Measurements from ENCODE around the gene RANBP3L. TPM values are rescaled to one million over a fixed set of nuclear protein-coding genes. Genes with fewer than 3 reads are reported as not detected.

The RANBP3L gene
- total RNA-seq, 3 donors from 2014 or later = 0.11 TPM; not detected in 2

- H3K4me3 Mint-ChIP-seq = no peak overlapping the region
- no peaks in the 10 kb centered on the region for H3K36me3 Mint-ChIP-seq (ENCODE audit: insufficient read depth)
- ATAC-seq (no peak), DNase-seq (no peak)
- H3K27me3 Mint-ChIP-seq (ENCODE audit: low read depth) = peaks cover 20% of the 10 kb centered on the region
- H3K9me3 Mint-ChIP-seq = no peaks in the 10 kb centered on the region
- no peaks in the 10 kb centered on the region for H3K4me1 Mint-ChIP-seq (ENCODE audit: low read depth)
These were observed 30.7 kb downstream of the RANBP3L start for GRCh38 chr5:36270876-36271575.

- Mint-ChIP-seq H3K4me1 (ENCODE audit: low read depth) (no peaks in the 10 kb centered on the region), H3K27me3 (ENCODE audit: low read depth) (peaks cover 22% of the 10 kb centered on the region), H3K9me3 (no peaks in the 10 kb centered on the region), H3K36me3 (ENCODE audit: insufficient read depth) (no peaks in the 10 kb centered on the region), H3K4me3 (no peak overlapping the region)
- ATAC-seq (no peak), DNase-seq (no peak)
These were observed 31.5 kb downstream of the RANBP3L start for GRCh38 chr5:36270175-36270574.

- no peaks in the 10 kb centered on the region for H3K9me3 Mint-ChIP-seq
- no peak for DNase-seq
- no peak for ATAC-seq
- no peaks in the 10 kb centered on the region for H3K36me3 Mint-ChIP-seq (ENCODE audit: insufficient read depth)
- no peak overlapping the region for H3K4me3 Mint-ChIP-seq
- peaks cover 23% of the 10 kb centered on the region for H3K27me3 Mint-ChIP-seq (ENCODE audit: low read depth)
- H3K4me1 Mint-ChIP-seq (ENCODE audit: low read depth) = no peaks in the 10 kb centered on the region
These were observed 32.2 kb downstream of the RANBP3L start for GRCh38 chr5:36269478-36269877.

- ATAC-seq (no peak), DNase-seq (no peak)
- Mint-ChIP-seq H3K9me3 (no peaks in the 10 kb centered on the region), H3K36me3 (ENCODE audit: insufficient read depth) (no peaks in the 10 kb centered on the region), H3K4me3 (no peak overlapping the region), H3K27me3 (ENCODE audit: low read depth) (peaks cover 16% of the 10 kb centered on the region), H3K4me1 (ENCODE audit: low read depth) (no peaks in the 10 kb centered on the region)
These were observed 33.8 kb downstream of the RANBP3L start for GRCh38 chr5:36267905-36268304.

DNA sequence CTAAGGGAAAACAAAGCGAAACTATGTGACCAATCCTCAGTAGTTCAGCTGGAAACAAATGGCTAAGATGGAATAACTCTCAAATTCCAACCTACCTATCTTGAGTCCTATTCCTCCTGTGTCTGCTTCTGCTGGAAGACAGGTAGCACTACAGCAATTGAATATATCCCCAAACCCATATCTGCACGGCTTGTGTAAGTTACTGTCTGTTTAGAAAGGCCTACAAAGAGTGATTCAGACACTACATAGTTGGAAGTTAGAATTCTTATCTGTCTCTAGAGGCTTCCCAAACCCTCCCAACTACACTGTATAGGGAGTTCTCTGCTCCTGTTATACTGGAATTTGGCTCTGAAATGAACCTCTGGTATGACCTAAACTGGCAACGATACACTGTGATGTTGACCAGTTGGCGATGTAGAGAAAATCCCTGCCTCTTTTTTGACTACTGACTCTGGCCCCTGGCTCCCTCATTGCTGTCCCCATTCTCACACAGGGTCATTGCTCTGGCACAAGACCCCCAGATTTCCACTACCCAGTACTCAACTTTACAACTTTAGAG lies 37.4 kb downstream of the RANBP3L start:
- DNase-seq (no peak), ATAC-seq (no peak)
- Mint-ChIP-seq H3K36me3 (ENCODE audit: insufficient read depth) (no peaks in the 10 kb centered on the region), H3K9me3 (no peaks in the 10 kb centered on the region), H3K27me3 (ENCODE audit: low read depth) (peaks cover 30% of the 10 kb centered on the region), H3K4me1 (ENCODE audit: low read depth) (no peaks in the 10 kb centered on the region), H3K4me3 (no peak overlapping the region)

DNA sequence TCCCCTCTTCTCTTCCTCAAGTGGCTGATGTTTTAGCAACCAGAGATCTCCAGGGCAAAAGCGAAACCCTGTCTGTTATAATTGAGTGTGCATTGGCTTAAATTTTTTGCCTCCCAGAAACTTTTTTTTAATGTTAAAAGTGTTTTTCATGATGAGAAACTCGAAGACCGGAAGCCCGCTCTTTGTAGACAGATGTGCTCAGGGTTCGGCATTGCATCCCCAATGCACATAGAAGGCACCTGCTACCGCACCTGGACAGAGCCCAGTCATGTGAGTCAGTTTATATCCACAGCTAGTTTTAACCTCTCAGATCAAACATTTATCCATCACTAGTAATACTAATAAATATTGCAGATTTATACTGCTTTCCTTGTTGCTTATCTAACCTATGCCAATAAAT lies 40.5 kb downstream of the RANBP3L start:
- Mint-ChIP-seq H3K27me3 (ENCODE audit: low read depth) (peaks cover 34% of the 10 kb centered on the region), H3K4me3 (no peak overlapping the region), H3K4me1 (ENCODE audit: low read depth) (no peaks in the 10 kb centered on the region), H3K36me3 (ENCODE audit: insufficient read depth) (no peaks in the 10 kb centered on the region), H3K9me3 (no peaks in the 10 kb centered on the region)
- no peak for DNase-seq
- no peak for ATAC-seq

GRCh38 chr5:36253575-36253974 lies 48.1 kb downstream of the RANBP3L start:
- ATAC-seq (no peak), DNase-seq (no peak)
- peaks cover 11% of the 10 kb centered on the region for H3K27me3 Mint-ChIP-seq (ENCODE audit: low read depth)
- no peaks in the 10 kb centered on the region for H3K4me1 Mint-ChIP-seq (ENCODE audit: low read depth)
- H3K36me3 Mint-ChIP-seq (ENCODE audit: insufficient read depth) = no peaks in the 10 kb centered on the region
- no peak overlapping the region for H3K4me3 Mint-ChIP-seq
- H3K9me3 Mint-ChIP-seq = no peaks in the 10 kb centered on the region

- peaks cover 6% of the 10 kb centered on the region for H3K27me3 Mint-ChIP-seq (ENCODE audit: low read depth)
- H3K36me3 Mint-ChIP-seq (ENCODE audit: insufficient read depth) = no peaks in the 10 kb centered on the region
- no peak for DNase-seq
- no peak overlapping the region for H3K4me3 Mint-ChIP-seq
- no peak for ATAC-seq
- H3K9me3 Mint-ChIP-seq = no peaks in the 10 kb centered on the region
- H3K4me1 Mint-ChIP-seq (ENCODE audit: low read depth) = no peaks in the 10 kb centered on the region
These were observed 48.9 kb downstream of the RANBP3L start for GRCh38 chr5:36252722-36253365.

DNA sequence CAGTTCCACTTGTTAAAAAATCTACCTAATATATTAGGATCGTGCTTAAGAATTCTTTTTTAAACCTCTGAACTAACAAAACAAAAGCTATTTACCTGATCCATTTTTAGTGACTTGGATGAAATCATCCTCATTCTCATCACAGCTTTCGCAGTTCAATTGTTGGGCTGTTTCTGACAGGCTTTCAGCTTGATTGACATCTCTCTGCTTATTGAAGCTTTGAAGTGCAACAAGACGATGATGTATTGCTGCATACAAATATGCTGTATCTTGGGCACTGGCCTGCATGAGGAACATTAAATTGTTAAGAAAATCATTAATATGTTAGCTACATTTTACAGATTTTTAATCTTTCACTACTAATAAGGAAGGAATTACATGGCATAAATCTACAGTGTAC lies 50.5 kb downstream of the RANBP3L start:
- H3K4me3 Mint-ChIP-seq = no peak overlapping the region
- no peaks in the 10 kb centered on the region for H3K36me3 Mint-ChIP-seq (ENCODE audit: insufficient read depth)
- no peaks in the 10 kb centered on the region for H3K4me1 Mint-ChIP-seq (ENCODE audit: low read depth)
- H3K27me3 Mint-ChIP-seq (ENCODE audit: low read depth) = peaks cover 6% of the 10 kb centered on the region
- H3K9me3 Mint-ChIP-seq = no peaks in the 10 kb centered on the region
- ATAC-seq (no peak), DNase-seq (no peak)

DNA sequence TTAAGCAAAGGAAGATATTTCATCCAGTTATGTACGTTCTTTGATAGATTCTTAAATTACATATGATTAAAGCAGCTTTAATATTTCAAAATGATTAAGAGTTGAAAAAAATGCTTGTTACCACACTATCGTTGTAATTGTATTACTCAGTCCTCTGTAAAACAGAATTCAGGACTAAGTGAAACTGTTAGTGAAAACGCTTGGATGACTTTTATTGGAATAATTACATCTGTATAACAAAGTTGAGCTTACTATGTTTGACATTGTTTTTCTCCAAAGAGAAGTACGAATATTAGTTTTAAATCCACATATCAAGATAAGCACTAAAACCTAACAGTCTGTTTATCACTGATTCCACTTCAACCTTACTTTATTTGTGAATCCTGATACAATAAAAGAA lies 51.3 kb downstream of the RANBP3L start:
- Mint-ChIP-seq H3K9me3 (no peaks in the 10 kb centered on the region), H3K4me1 (ENCODE audit: low read depth) (no peaks in the 10 kb centered on the region), H3K36me3 (ENCODE audit: insufficient read depth) (no peaks in the 10 kb centered on the region), H3K4me3 (no peak overlapping the region), H3K27me3 (ENCODE audit: low read depth) (peaks cover 4% of the 10 kb centered on the region)
- ATAC-seq (no peak), DNase-seq (no peak)

- no peaks in the 10 kb centered on the region for H3K9me3 Mint-ChIP-seq
- ATAC-seq (no peak), DNase-seq (no peak)
- H3K4me3 Mint-ChIP-seq = no peak overlapping the region
- H3K27me3 Mint-ChIP-seq (ENCODE audit: low read depth) = peaks cover 3% of the 10 kb centered on the region
- peaks cover 19% of the 10 kb centered on the region for H3K4me1 Mint-ChIP-seq (ENCODE audit: low read depth)
- H3K36me3 Mint-ChIP-seq (ENCODE audit: insufficient read depth) = no peaks in the 10 kb centered on the region
These were observed 55.5 kb downstream of the RANBP3L start for GRCh38 chr5:36246036-36246800.

DNA sequence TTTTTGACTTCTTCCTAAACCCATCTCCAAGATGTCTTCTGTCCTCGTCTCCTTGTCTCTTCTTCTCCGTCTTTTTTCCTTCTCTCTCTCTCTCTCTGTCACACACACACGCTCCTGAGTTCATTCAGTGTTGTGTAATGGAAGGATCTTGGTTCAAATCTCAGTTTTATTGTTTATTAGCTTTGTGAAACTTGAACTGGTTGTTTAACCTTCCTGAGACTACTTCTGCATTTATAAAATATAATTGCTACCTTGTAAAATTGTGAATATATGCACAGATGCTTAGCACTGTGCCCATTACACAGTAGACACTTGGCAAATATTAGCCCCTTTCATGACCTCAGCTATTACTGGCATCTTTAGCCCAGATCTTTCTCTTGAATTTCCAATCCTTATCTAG lies 57.6 kb downstream of the RANBP3L start:
- ATAC-seq (no peak), DNase-seq (no peak)
- peak overlapping the region; percentile 88 for H3K4me3 Mint-ChIP-seq
- H3K27me3 Mint-ChIP-seq (ENCODE audit: low read depth) = no peaks in the 10 kb centered on the region
- no peaks in the 10 kb centered on the region for H3K9me3 Mint-ChIP-seq
- H3K36me3 Mint-ChIP-seq (ENCODE audit: insufficient read depth) = no peaks in the 10 kb centered on the region
- H3K4me1 Mint-ChIP-seq (ENCODE audit: low read depth) = peaks cover 34% of the 10 kb centered on the region

GRCh38 chr5:36243653-36244052 lies 58.0 kb downstream of the RANBP3L start:
- no peaks in the 10 kb centered on the region for H3K27me3 Mint-ChIP-seq (ENCODE audit: low read depth)

DNA sequence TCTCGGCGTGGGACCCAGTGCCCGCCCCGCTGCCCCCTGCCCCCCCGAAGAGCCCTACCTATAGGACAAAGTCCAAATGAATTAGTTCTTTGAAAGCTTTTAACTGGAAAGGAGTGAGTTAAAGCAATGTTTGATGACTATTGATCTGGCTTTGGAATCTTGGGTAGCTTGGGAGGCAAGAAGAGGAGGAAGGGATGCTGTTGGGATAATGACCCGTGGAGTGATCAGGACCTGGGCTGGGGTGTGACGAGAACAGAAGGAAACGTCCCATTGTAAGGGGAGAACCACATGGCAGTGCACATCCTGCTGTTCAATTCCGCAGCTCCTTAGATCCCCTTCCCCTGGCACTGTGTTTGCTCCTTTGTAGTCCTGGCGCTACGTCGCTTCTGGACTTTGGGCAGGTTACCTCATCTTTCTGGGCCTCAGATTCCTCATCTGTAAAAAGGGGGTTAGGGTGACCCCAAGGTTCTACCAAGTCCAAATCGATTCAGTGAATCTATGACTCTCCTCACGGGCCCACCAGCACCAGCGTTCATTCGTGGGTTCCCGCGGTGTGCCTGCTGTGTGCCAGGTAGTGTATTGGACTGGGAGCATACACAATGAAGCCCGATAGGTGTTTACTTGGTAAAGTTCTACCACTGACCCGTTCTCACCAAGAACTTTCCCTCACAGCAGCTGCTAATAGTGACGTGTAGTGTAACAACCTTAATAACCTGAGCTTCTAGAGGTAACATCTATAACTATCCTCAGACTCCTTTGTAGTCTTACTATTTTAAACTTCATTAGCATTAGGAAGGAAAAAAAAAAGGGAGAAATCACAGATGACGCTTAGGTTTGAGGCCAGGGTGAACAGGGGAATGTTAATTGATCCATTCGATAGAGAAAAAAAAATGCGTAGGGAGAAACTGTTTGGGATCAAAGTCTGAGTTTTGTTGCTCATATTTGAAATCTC lies 58.9 kb downstream of the RANBP3L start:
- no peak for ATAC-seq
- Mint-ChIP-seq H3K4me1 (ENCODE audit: low read depth) (peaks cover 42% of the 10 kb centered on the region), H3K4me3 (peak overlapping the region; percentile 88), H3K27me3 (ENCODE audit: low read depth) (no peaks in the 10 kb centered on the region), H3K36me3 (ENCODE audit: insufficient read depth) (no peaks in the 10 kb centered on the region), H3K9me3 (no peaks in the 10 kb centered on the region)
- peak; percentile 4 for DNase-seq

More at GRCh38 chr5:36243653-36244052, 58.0 kb downstream of the RANBP3L start:
- H3K4me3 Mint-ChIP-seq = peak overlapping the region; percentile 88
- H3K4me1 Mint-ChIP-seq (ENCODE audit: low read depth) = peaks cover 37% of the 10 kb centered on the region
- H3K36me3 Mint-ChIP-seq (ENCODE audit: insufficient read depth) = no peaks in the 10 kb centered on the region
- no peak for ATAC-seq
- no peaks in the 10 kb centered on the region for H3K9me3 Mint-ChIP-seq
- DNase-seq = no peak

Measured in activated T-cell treated with anti-CD3 and anti-CD28 coated beads, Interleukin-2, amount 50 U/mL, for 4 hours (primary cell).